K562 (cell line): Measurements from ENCODE around the gene MEGF11. TPM values are rescaled to one million over a fixed set of nuclear protein-coding genes. Genes with fewer than 3 reads are reported as not detected.

Experiments used
- ATAC-seq: fragments of 200-7000 bp; cut with Tn5 transposase; 3 replicates; pipeline ENCODE4 v1.9.1; 2020; ENCODE audit warnings: moderate library complexity
- BruUV-seq: library from RNA; stranded (reverse); fragments of 400-500 nt; replicated peaks from 2 replicates; lab custom pipeline; 2021; lab: Mats Ljungman, UMichigan
- CTCF ChIA-PET: fragments of 300-600 bp; formaldehyde crosslinking; extraction: SDS; loops from one replicate; lab custom pipeline; 2021; ENCODE audit warnings: low intra/inter-chr PET ratio; lab: Yijun Ruan, JAX
- POLR2A ChIA-PET: fragments of 300-600, 350-650 bp; sonication (Branson Sonifier 250); formaldehyde crosslinking; extraction: SDS; loops from one replicate; lab custom pipeline; 2021; ENCODE audit warnings: antibody characterized with exemption, inconsistent platforms; lab: Yijun Ruan, JAX
- DNase-seq, 4 experiments: peaks; one replicate each; pipeline versions ENCODE4 v3.0.0 to v3.0.0-alpha.2; 2011 to 2018; ENCODE audit warnings: low spot score in 3 of 4, mixed read lengths in 3 of 4; ENCODE audit errors: extremely low read depth in 1 of 4
- FAIRE-seq: peaks from 2 replicates; lab custom pipeline; 2011; peaks lifted over from hg19 to GRCh38; lab: Jason Lieb, UNC
- H2AFZ ChIP-seq: 2 replicates; pipeline ENCODE4 v1.6.0; 2011; ENCODE audit warnings: low read depth, low read length, control low read depth, inconsistent platforms
- H3K27ac ChIP-seq: fragments of 200-600 bp; 3 replicates; pipeline ENCODE4 v1.8.0; 2011; ENCODE audit warnings: low read depth, mild to moderate bottlenecking, control low read depth, inconsistent platforms, low read length, moderate library complexity, mixed read lengths; ENCODE audit errors: extremely low read depth
- H3K27me3 ChIP-seq, 2 experiments: fragments of 300-600 bp in 1 of 2; 2 replicates in 1 of 2; 3 replicates in 1 of 2; pipeline versions ENCODE4 v1.6.0 to v1.8.0; 2011; ENCODE audit warnings: inconsistent platforms in 2 of 2, low read length in 2 of 2, mild to moderate bottlenecking in 1 of 2, mixed read lengths in 1 of 2, moderate library complexity in 1 of 2; ENCODE audit not compliant: control insufficient read depth in 2 of 2, insufficient read depth in 2 of 2
- H3K36me3 ChIP-seq: fragments of 300-600 bp; 3 replicates; pipeline ENCODE4 v1.8.0; 2011; ENCODE audit warnings: mild to moderate bottlenecking, low read length, inconsistent platforms; ENCODE audit not compliant: control insufficient read depth, insufficient read depth
- H3K4me1 ChIP-seq, 2 experiments: fragments of 200-600 bp in 1 of 2; replicated peaks in 1 of 2; 2 replicates in 1 of 2; 3 replicates in 1 of 2; pipeline versions ENCODE4 v1.5.1 to v1.8.0; 2011; ENCODE audit warnings: inconsistent platforms in 2 of 2, low read length in 2 of 2, mild to moderate bottlenecking in 1 of 2, mixed read lengths in 1 of 2, moderate library complexity in 1 of 2; ENCODE audit not compliant: control insufficient read depth in 2 of 2, insufficient read depth in 2 of 2
- H3K4me2 ChIP-seq: 2 replicates; pipeline ENCODE4 v1.6.1; 2011; ENCODE audit warnings: low read length, control low read depth, inconsistent platforms, mixed read lengths; ENCODE audit not compliant: insufficient read depth
- H3K4me3 ChIP-seq: fragments of 200-600 bp; sonication (generic), shearing (Covaris generic); 2 replicates; pipeline ENCODE4 v1.5.1; 2016; ENCODE audit warnings: control low read depth, inconsistent platforms
- H3K79me2 ChIP-seq: fragments of 200-600 bp; 3 replicates; pipeline ENCODE4 v1.8.0; 2011; ENCODE audit warnings: low read length, inconsistent platforms; ENCODE audit not compliant: control insufficient read depth, insufficient read depth
- H3K9ac ChIP-seq, 2 experiments: 2 replicates each; pipeline versions ENCODE4 v1.6.0 to v1.6.1; 2011; ENCODE audit warnings: low read depth in 2 of 2, low read length in 2 of 2, control low read depth in 1 of 2, inconsistent platforms in 1 of 2, mild to moderate bottlenecking in 1 of 2, mixed read lengths in 1 of 2; ENCODE audit not compliant: insufficient read depth in 1 of 2
- H3K9me1 ChIP-seq: one replicate; pipeline ENCODE4 v1.6.0; 2011; ENCODE audit warnings: inconsistent platforms, mild to moderate bottlenecking, low read length, moderate library complexity; ENCODE audit not compliant: control insufficient read depth, insufficient read depth
- H3K9me3 ChIP-seq: replicated peaks from 2 replicates; pipeline ENCODE4 v1.5.1; 2011; ENCODE audit warnings: low read depth, low read length, inconsistent platforms; ENCODE audit not compliant: control insufficient read depth, insufficient read depth
- H4K20me1 ChIP-seq: replicated peaks from 2 replicates; pipeline ENCODE4 v1.6.1; 2011; ENCODE audit warnings: low read length, inconsistent platforms, mixed read lengths; ENCODE audit not compliant: control insufficient read depth, insufficient read depth
- FOXJ2 ChIP-seq: fragments of 200-800 bp; sonication (Bioruptor generic); IDR thresholded peaks from 2 replicates; pipeline ENCODE4 v1.6.1; 2016; ENCODE audit warnings: missing genetic modification characterization, missing compliant biosample characterization
- GTF3C2 ChIP-seq: IDR thresholded peaks from 3 replicates; pipeline ENCODE4 v1.6.1; 2011; ENCODE audit warnings: borderline replicate concordance, mild to moderate bottlenecking, moderate library complexity; ENCODE audit not compliant: insufficient read length; ENCODE audit errors: extremely low read depth
- JUNB ChIP-seq: fragments of 450-650 bp; formaldehyde crosslinking; conservative IDR thresholded peaks from 2 replicates; pipeline ENCODE4 v1.4.0; 2020; ENCODE audit warnings: mild to moderate bottlenecking
- NR3C1 ChIP-seq: sonication (generic); formaldehyde crosslinking; IDR thresholded peaks from 2 replicates; pipeline ENCODE4 v1.8.1; 2022; ENCODE audit warnings: missing genetic modification reagents
- SAFB ChIP-seq: fragments of 200-400 bp; formaldehyde crosslinking; IDR thresholded peaks from 2 replicates; pipeline ENCODE4 v1.6.1; 2017; ENCODE audit warnings: low read depth, low read length, borderline replicate concordance
- TEAD1 ChIP-seq, 2 experiments: fragments of 450-650 bp in 1 of 2; sonication (generic) in 1 of 2; formaldehyde crosslinking; IDR thresholded peaks; 2 replicates each; pipeline versions ENCODE4 v1.4.0 to v1.8.0; 2020 to 2022; ENCODE audit warnings: mild to moderate bottlenecking in 2 of 2, missing genetic modification reagents in 1 of 2
- TOE1 ChIP-seq, 2 experiments: fragments of 450-650 bp in 1 of 2; sonication (generic) in 1 of 2; formaldehyde crosslinking in 1 of 2; IDR thresholded peaks; 2 replicates each; pipeline versions ENCODE4 v1.7.1 to v1.8.0; 2016 to 2022; ENCODE audit warnings: borderline replicate concordance in 2 of 2, mild to moderate bottlenecking in 2 of 2, antibody characterized with exemption in 1 of 2, inconsistent platforms in 1 of 2, low read depth in 1 of 2, missing genetic modification reagents in 1 of 2, moderate library complexity in 1 of 2
- ZFP1 ChIP-seq: fragments of 450-650 bp; formaldehyde crosslinking; IDR thresholded peaks from 2 replicates; pipeline ENCODE4 v1.4.0; 2020; ENCODE audit warnings: mild to moderate bottlenecking, mixed read lengths
- ZHX1 ChIP-seq: fragments of 150-350 bp; conservative IDR thresholded peaks from 2 replicates; pipeline ENCODE4 v1.6.1; 2014; ENCODE audit warnings: low read length
- ZNF124 ChIP-seq: sonication (generic); formaldehyde crosslinking; IDR thresholded peaks from 2 replicates; pipeline ENCODE4 v1.8.1; 2022; ENCODE audit warnings: missing genetic modification reagents
- ZNF217 ChIP-seq: sonication (generic); formaldehyde crosslinking; IDR thresholded peaks from 2 replicates; pipeline ENCODE4 v1.8.0; 2022; ENCODE audit warnings: mild to moderate bottlenecking, missing genetic modification reagents
- ZNF354B ChIP-seq: fragments of 250-450 bp; sonication (Bioruptor Pico); IDR thresholded peaks from 2 replicates; pipeline ENCODE4 v1.4.0; 2020
- ZNF512 ChIP-seq: IDR thresholded peaks from 2 replicates; pipeline ENCODE4 v1.6.1; 2016; ENCODE audit warnings: missing genetic modification characterization, missing compliant biosample characterization
- ZNF740 ChIP-seq, 3 experiments: fragments of 200-800 bp in 1 of 3; sonication (Bioruptor generic) in 1 of 3; sonication (generic) in 1 of 3; formaldehyde crosslinking in 1 of 3; IDR thresholded peaks; 2 replicates each; pipeline versions ENCODE4 v1.6.1 to v1.8.0; 2016 to 2022; ENCODE audit warnings: mild to moderate bottlenecking in 2 of 3, missing compliant biosample characterization in 2 of 3, missing genetic modification characterization in 2 of 3, missing genetic modification reagents in 1 of 3
- WGBS: fragments of 100-300 bp; shearing (Covaris generic); methylation state at CpG from one replicate; pipeline ENCODE4 v1.1.6; 2016; ENCODE audit warnings: low coverage, mixed read lengths; ENCODE audit not compliant: insufficient coverage; ENCODE audit errors: missing lambda C conversion rate; 5-methylcytosine and 5-hydroxymethylcytosine counted together
- in situ Hi-C: fragments of 300-500 bp; cut with MboI; formaldehyde crosslinking; loops from 4 replicates; pipeline ENCODE4 v1.15.0; 2018; ENCODE audit warnings: inconsistent platforms, mixed read lengths
- intact Hi-C: fragments of 100-400 bp; cut with micrococcal nuclease; formaldehyde crosslinking; loops from 2 replicates; pipeline ENCODE4 v1.14.2; 2022
- polyA plus RNA-seq, 8 experiments: library from polyadenylated mRNA; depleted of rRNA in 4 of 8; stranded (reverse) in 5 of 8; unstranded in 3 of 8; fragments of >200 nt; fragmentation: Nextera tagmentation in 2 of 8; fragmentation: Illumina TruSeq in 1 of 8; extraction: Ambion mirVana in 2 of 8; extraction: Trizol in 1 of 8; gene quantifications; 2 replicates each; pipeline versions ENCODE4 v1.2.1 to v1.2.3, GENCODE V29; 2011 to 2014; ENCODE audit warnings: inconsistent platforms in 1 of 8, missing spikeins in 1 of 8
- total RNA-seq, 7 experiments: library from RNA; depleted of rRNA in 6 of 7; stranded (reverse); fragments of >200 nt in 6 of 7; fragmentation: Illumina TruSeq in 2 of 7; extraction: Trizol in 2 of 7; gene quantifications; 2 replicates each; pipeline versions ENCODE4 v1.2.1 to v1.2.3, GENCODE V29; 2011 to 2021; ENCODE audit warnings: low replicate concordance in 1 of 7

Gene MEGF11
- total and polyA plus RNA-seq, 9 of the 15 experiments (the other 6 are each of a cell fraction or from before 2014, with no cell fraction given), result 0.06 to 0.23 (median 0.20) TPM; not detected in 6

DNA sequence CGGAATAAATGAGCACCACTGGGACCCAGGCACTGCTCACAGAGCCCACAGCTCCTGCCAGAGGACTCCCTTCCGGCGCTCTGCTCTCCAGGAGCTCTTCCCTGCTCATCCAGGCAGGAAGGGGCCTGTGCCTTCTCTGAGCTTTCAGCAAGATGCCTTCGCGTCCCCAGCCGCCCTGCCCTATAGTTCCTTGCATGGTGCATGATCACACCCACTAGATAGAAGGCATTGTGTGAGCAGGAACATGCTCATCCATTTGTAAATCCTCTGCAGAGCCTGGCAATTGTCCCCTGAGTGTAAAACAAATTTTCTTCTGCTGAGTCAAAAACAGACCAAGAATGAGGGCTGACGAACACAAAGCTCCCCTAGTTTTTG is 181.6 kb downstream of the MEGF11 start:
- Histone ChIP-seq H3K27ac (no peak overlapping the region), H3K4me1 (no peaks in the 10 kb centered on the region), H3K79me2 (no peaks in the 10 kb centered on the region), H2AFZ (no peak overlapping the region), H3K9me1 (no peaks in the 10 kb centered on the region), H3K36me3 (no peaks in the 10 kb centered on the region), H3K4me3 (no peak overlapping the region), H3K9me3 (no peaks in the 10 kb centered on the region), H3K9ac (no peak overlapping the region), H3K4me2 (no peak overlapping the region), H3K27me3 (peaks cover 18 to 39% of the 10 kb centered on the region in 2 experiments), H4K20me1 (0 out of 2 replicates have a peak, but pooled peaks cover 5% of the 10 kb centered on the region)
- 0% methylated on average over 6 of the region's 7 CpGs for WGBS
- no TSS peak for BruUV-seq
- no peak for DNase-seq
- intact Hi-C loops, result no loop called here
- ATAC-seq, result no peak
- POLR2A ChIA-PET, result interaction anchor here (1.2 kb wide), 1 partner anchor 9 kb away, joined by 3 read pairs; no protein-coding TSS in a partner anchor
- in situ Hi-C loops, result no loop called here
- CTCF ChIA-PET, result no interaction called here
- FAIRE-seq, result no peak
- TF ChIP-seq FOXJ2, result no peak
- TF ChIP-seq ZNF512, result no peak
- no peak for TF ChIP-seq ZNF124
- TF ChIP-seq JUNB (CRISPR knock-in tag), result no peak
- no peak for TF ChIP-seq ZHX1
- TF ChIP-seq GTF3C2, result no peak
- no peak for TF ChIP-seq TEAD1 (CRISPR knock-in tag; IDR thresholded peaks at IDR 0.05)
- no peak for TF ChIP-seq SAFB
- TF ChIP-seq NR3C1 (CRISPR knock-in tag), result no peak
- TF ChIP-seq ZNF354B (CRISPR knock-in tag), result no peak
- no peak for TF ChIP-seq ZNF740 (CRISPR knock-in tag; IDR thresholded peaks at IDR 0.05)
- TF ChIP-seq ZNF740 (tag; IDR thresholded peaks at IDR 0.05), result no peak
- TF ChIP-seq TOE1 (IDR thresholded peaks at IDR 0.05; ENCODE audit: borderline replicate concordance), result no peak
- no peak for TF ChIP-seq TOE1 (CRISPR knock-in tag; IDR thresholded peaks at IDR 0.05; ENCODE audit: borderline replicate concordance, low read depth)
- no peak for TF ChIP-seq ZFP1 (CRISPR knock-in tag)
- TF ChIP-seq ZNF217 (CRISPR knock-in tag), result no peak
